Gastrocnemius medialis (tissue), 4 donors: Measurements from ENCODE around the gene NUP205. TPM values are rescaled to one million over a fixed set of nuclear protein-coding genes. Genes with fewer than 3 reads are reported as not detected.
A peak's percentile ranks its signal among the peaks of the same experiment; 100 is the strongest.

Experiments
- ATAC-seq, 2 donors: fragments of 150-250 bp; one replicate each; pipeline ENCODE4 v1.9.1; 2016
- DNase-seq, 2 donors: peaks; one replicate each; pipeline ENCODE4 v3.0.0-alpha.2; 2019
- H3K27ac ChIP-seq, 4 donors: fragments of 200-600 bp; sonication (generic); 1 replicate in 1 of 4; 2 replicates in 3 of 4; pipeline ENCODE4 v1.5.1; 2016 to 2018; ENCODE audit warnings: mild to moderate bottlenecking in 2 of 4, moderate library complexity in 1 of 4
- H3K27me3 ChIP-seq, 3 donors: fragments of 200-600 bp; sonication (generic) in 2 of 3; 1 replicate in 1 of 3; 2 replicates in 2 of 3; pipeline versions ENCODE4 v1.5.1 to v1.6.0; 2016 to 2019; ENCODE audit warnings: mild to moderate bottlenecking in 1 of 3, moderate library complexity in 1 of 3
- H3K36me3 ChIP-seq, 2 donors: fragments of 200-600 bp; sonication (generic) in 1 of 2; one replicate each; pipeline ENCODE4 v1.5.1; 2017 to 2018
- H3K4me1 ChIP-seq, 2 donors: fragments of 200-600 bp; sonication (generic) in 1 of 2; one replicate each; pipeline ENCODE4 v1.5.1; 2016 to 2017; ENCODE audit warnings: mild to moderate bottlenecking in 2 of 2
- H3K4me3 ChIP-seq, 4 donors: fragments of 200-600 bp; sonication (generic) in 3 of 4; 1 replicate in 1 of 4; 2 replicates in 3 of 4; pipeline ENCODE4 v1.5.1; 2016 to 2019; ENCODE audit warnings: mild to moderate bottlenecking in 2 of 4
- H3K9me3 ChIP-seq, 3 donors: fragments of 200-600 bp; sonication (generic) in 2 of 3; 1 replicate in 1 of 3; 2 replicates in 2 of 3; pipeline ENCODE4 v1.5.1; 2016 to 2019
- POLR2A ChIP-seq, 2 donors: fragments of 450-650 bp; IDR thresholded peaks; one replicate each; pipeline ENCODE4 v1.6.1; 2017; ENCODE audit warnings: antibody characterized with exemption in 2 of 2, mild to moderate bottlenecking in 2 of 2, moderate library complexity in 2 of 2
- in situ Hi-C, 4 donors: fragments of 200-750 bp; cut with MboI; loops; one replicate each; pipeline versions ENCODE4 v1.15.0 to v1.8.0; 2017; ENCODE audit warnings: low sequenced_read_pairs in 4 of 4
- intact Hi-C: fragments of 100-400 bp; cut with DNase I; formaldehyde crosslinking; loops from one replicate; pipeline ENCODE4 v1.15.1; 2023; ENCODE audit warnings: low total_unique reads
- total RNA-seq, 4 donors: library from RNA; depleted of rRNA; stranded (reverse); fragments of >200 nt; gene quantifications; one replicate each; pipeline versions ENCODE4 v1.1.0 to v1.2.3, GENCODE V29; 2016
- TF ChIP-seq, protein P1 (sequence below), 5 experiments: fragments of 450-650 bp in 3 of 5; fragments of 200-600 bp in 2 of 5; sonication (generic) in 2 of 5; IDR thresholded peaks in 4 of 5; conservative IDR thresholded peaks in 1 of 5; 1 replicate in 4 of 5; 2 replicates in 1 of 5; pipeline ENCODE4 v1.5.1; 2016 to 2019; ENCODE audit warnings: antibody characterized with exemption in 5 of 5, mild to moderate bottlenecking in 3 of 5, moderate library complexity in 3 of 5

NUP205 gene
- total RNA-seq, 4 donors from 2014 or later: 12.7 to 33.5 (median 23.6) TPM

DNA sequence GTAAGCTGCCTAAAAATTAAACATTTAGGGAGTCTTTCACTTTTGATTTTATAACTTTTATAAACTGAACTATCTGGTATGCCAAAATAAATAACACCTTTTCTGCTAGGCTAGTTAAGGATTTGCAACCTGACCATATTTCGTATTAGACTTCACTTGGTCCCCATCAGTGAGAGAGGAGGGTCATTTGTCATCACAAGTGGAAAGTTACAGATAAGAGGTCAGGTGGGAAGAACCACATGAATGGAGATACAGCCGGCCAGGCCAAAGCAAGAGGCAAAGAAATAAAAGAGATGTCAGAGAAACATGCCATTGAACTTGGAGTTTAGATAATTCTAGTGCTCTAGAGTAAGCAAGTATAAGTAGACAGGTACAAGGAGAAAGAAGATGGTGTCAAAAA is 60.1 kb downstream of the NUP205 start:
- no peak overlapping the region for H3K27ac ChIP-seq
- H3K4me3 ChIP-seq: no peak overlapping the region
- H3K27me3 ChIP-seq: no peaks in the 10 kb centered on the region
- in situ Hi-C loops: no loop called here
- TF ChIP-seq, protein P1, sequence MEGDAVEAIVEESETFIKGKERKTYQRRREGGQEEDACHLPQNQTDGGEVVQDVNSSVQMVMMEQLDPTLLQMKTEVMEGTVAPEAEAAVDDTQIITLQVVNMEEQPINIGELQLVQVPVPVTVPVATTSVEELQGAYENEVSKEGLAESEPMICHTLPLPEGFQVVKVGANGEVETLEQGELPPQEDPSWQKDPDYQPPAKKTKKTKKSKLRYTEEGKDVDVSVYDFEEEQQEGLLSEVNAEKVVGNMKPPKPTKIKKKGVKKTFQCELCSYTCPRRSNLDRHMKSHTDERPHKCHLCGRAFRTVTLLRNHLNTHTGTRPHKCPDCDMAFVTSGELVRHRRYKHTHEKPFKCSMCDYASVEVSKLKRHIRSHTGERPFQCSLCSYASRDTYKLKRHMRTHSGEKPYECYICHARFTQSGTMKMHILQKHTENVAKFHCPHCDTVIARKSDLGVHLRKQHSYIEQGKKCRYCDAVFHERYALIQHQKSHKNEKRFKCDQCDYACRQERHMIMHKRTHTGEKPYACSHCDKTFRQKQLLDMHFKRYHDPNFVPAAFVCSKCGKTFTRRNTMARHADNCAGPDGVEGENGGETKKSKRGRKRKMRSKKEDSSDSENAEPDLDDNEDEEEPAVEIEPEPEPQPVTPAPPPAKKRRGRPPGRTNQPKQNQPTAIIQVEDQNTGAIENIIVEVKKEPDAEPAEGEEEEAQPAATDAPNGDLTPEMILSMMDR (IDR thresholded peaks at IDR 0.05 in 4 of 5, conservative IDR thresholded peaks at IDR 0.05 in 1 of 5): no peak
- no peak for TF ChIP-seq POLR2A (IDR thresholded peaks at IDR 0.05)
- ATAC-seq (no peak), DNase-seq (no peak)
- no peaks in the 10 kb centered on the region for H3K9me3 ChIP-seq
- H3K36me3 ChIP-seq: peaks cover 3 to 64% of the 10 kb centered on the region in 2 donors
- intact Hi-C loops: no loop called here
- H3K4me1 ChIP-seq: no peaks in the 10 kb centered on the region

DNA sequence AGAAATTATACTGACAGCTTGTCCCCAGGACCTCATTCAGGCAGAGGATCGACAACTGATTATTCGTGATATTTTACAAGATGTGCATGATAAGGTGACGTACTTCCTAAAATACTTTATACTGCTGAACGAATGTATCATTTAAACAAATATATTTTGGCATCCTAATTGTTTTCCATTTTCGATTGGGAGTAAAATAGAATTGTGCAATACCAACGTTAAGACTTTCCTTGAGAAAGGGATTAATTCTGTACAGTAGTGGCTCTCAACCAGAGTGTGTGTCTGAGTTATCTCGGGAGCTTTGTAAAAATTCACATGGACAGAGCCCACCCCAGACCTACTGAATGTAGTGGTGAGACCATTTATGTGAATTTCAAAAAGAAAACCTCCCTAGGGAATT is 60.8 kb downstream of the NUP205 start:
- TF ChIP-seq, protein P1 (IDR thresholded peaks at IDR 0.05 in 4 of 5, conservative IDR thresholded peaks at IDR 0.05 in 1 of 5): no peak
- no peak for TF ChIP-seq POLR2A (IDR thresholded peaks at IDR 0.05)
- no peak for DNase-seq
- Histone ChIP-seq H3K9me3 (no peaks in the 10 kb centered on the region), H3K4me1 (no peaks in the 10 kb centered on the region), H3K27me3 (no peaks in the 10 kb centered on the region), H3K36me3 (peaks cover 3 to 70% of the 10 kb centered on the region in 2 donors), H3K4me3 (no peak overlapping the region), H3K27ac (no peak overlapping the region)
- intact Hi-C loops (no loop called here), in situ Hi-C loops (no loop called here)
- ATAC-seq: no peak

DNA sequence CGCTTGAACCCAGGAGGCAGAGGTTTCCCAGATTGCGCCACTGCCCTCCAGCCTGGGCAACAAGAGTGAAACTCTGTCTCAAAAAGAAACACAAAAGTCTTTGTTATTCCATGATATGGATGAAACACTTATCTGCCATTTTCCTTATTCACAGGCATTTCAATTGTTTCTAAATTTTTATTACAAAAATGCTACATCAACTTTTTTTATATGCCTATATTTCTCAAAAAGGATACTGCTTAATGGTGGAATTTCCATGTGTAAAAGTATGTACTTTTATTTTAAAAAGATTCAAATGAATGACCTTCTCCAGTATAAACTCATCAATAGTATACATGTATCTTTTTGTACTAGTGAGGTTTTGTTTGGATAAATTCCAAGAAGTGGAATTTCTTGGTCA is 62.7 kb downstream of the NUP205 start:
- Histone ChIP-seq H3K4me3 (no peak overlapping the region), H3K27ac (no peak overlapping the region), H3K4me1 (no peaks in the 10 kb centered on the region), H3K9me3 (no peaks in the 10 kb centered on the region), H3K36me3 (peaks cover 3 to 86% of the 10 kb centered on the region in 2 donors), H3K27me3 (no peaks in the 10 kb centered on the region)
- no peak for TF ChIP-seq POLR2A (IDR thresholded peaks at IDR 0.05)
- TF ChIP-seq, protein P1 (IDR thresholded peaks at IDR 0.05 in 4 of 5, conservative IDR thresholded peaks at IDR 0.05 in 1 of 5): no peak
- ATAC-seq: no peak
- intact Hi-C loops (no loop called here), in situ Hi-C loops (no loop called here)
- DNase-seq: no peak

DNA sequence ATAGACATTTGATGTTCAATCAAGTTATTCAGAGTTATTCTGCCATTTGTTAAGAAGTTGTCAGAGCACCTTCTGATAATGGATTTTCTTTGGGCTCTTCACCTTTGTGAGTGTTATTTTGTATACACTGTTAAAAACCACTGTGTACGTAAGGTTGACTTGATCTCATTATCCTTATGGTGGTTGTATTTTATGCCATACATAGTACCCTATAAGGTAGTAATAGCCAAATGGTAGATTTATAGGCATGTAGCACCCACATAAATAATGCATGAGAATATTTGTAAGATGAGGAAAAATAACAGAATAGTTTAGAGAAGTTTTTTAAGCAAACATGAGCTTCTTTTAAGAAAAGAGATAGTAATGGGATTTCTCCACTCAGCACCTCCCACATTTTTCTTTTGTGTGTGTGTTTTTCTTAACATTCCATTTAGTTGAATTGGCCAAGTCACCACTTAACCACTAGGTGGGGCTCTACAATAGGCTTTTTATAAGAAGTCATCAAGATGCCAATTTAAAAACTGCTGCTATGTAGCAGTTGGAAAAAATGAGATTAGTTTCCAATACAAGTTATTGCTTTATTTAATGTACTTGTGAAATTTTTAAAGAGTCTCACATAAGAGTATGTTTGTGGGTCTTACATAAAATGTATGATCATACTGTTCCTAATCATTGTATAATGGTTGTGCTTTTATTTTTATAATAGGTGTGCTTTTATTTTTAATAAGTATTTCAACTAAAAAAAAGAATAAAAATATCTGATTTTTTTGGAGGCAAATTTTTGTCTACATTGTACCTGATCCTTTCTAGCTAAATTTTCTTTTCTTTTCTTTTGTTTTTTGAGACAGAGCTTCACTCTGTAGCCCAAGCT is 63.5 kb downstream of the NUP205 start:
- H3K27ac ChIP-seq: no peak overlapping the region
- no peaks in the 10 kb centered on the region for H3K9me3 ChIP-seq
- in situ Hi-C loops (no loop called here), intact Hi-C loops (no loop called here)
- no peak overlapping the region for H3K4me3 ChIP-seq
- no peaks in the 10 kb centered on the region for H3K27me3 ChIP-seq
- ATAC-seq: no peak
- H3K4me1 ChIP-seq: no peaks in the 10 kb centered on the region
- H3K36me3 ChIP-seq: peaks cover 3 to 88% of the 10 kb centered on the region in 2 donors
- DNase-seq: no peak
- no peak for TF ChIP-seq POLR2A (IDR thresholded peaks at IDR 0.05)
- TF ChIP-seq, protein P1 (IDR thresholded peaks at IDR 0.05 in 4 of 5, conservative IDR thresholded peaks at IDR 0.05 in 1 of 5): peak; percentile 29 to 79 (median 41)
